GM21367 (cell line): ENCODE data around the gene PLXDC2.

Experiments used
- ATAC-seq: cut with Tn5 transposase; IDR thresholded peaks from one replicate; pipeline ENCODE4 v1.9.1; 2021; ENCODE audit not compliant: unreplicated experiment

Gene PLXDC2

GRCh38 chr10:20254078-20254477 lies 437.8 kb downstream of the PLXDC2 start:
- ATAC-seq, result no peak

DNA sequence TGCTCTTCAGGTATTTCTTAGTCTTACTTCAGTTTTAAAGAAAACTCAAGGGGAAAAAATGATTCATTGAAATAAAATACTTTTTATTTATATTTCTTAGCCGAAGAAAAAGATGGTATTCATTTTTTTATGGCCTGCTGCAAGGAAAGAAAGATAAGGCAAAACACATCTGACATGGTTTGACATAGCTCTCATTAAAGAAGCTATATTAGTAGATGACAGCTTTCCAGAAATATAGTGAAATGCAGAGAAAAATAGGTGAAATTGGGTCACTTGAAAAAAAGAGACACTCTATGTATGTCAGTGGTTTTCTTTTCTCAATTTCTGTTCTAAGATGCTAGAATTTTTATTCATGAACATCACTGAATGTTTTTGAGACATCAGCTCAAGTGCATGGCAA lies 438.3 kb downstream of the PLXDC2 start:
- ATAC-seq, result no peak

DNA sequence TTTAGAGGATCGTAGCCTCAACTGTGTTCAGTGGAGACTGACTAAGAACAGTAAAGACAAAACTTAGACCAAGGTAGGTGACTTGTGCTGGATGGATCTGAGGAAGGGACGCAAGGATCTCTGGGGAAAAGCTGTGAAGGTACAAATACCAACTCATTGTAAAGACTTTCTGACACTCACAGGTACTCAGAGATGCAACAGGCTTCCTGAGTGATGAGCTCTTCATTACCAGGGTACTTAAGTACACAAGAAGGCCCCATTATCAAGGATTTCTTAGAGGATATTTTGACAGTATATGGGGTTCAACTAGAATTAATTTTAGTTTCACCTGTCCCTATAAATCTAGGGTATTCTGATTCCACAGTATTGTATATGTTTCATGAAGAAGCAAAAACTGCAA lies 440.7 kb downstream of the PLXDC2 start:
- no peak for ATAC-seq

- ATAC-seq, result no peak
Measured at GRCh38 chr10:20257422-20257821, 441.2 kb downstream of the PLXDC2 start.

DNA sequence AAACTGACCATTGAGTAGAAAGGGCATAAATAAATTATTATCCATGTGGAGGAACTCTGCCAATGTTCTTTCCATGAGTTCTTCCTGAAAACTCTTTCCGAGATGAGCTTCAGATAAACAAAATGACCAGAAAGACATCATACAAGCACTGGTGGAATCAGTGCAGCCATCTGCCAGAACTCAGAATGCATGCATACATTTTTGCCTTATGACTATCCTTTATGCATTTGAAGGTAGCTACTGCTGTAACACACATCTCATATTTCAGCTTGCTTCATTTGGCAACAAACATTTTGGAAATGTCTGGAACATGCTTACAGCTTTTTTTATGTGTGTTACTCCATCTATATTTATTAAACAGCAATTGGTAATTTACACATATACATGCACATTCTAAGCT lies 448.9 kb downstream of the PLXDC2 start:
- ATAC-seq, result no peak

DNA sequence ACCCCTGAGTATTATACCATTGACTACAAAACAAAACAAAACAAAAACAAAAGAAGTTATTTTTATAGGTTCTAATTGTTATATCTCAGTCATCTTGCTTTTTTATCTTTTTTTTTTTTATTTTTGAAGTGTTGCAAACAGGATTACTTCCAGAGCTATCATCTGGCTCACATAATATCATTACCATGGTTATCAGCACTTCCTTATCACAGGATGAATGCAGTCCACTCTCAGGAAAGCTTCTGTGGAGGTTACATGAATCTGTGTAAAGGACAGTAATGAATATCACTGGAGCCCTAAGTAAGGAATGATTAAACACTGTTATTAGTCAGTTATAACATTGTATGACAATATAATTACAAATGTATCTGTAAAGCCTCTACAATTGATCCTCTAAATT lies 451.5 kb downstream of the PLXDC2 start:
- ATAC-seq, result no peak

GRCh38 chr10:20271490-20271889 lies 455.3 kb downstream of the PLXDC2 start:
- ATAC-seq, result no peak

GRCh38 chr10:20272608-20273007 lies 456.4 kb downstream of the PLXDC2 start:
- ATAC-seq, result no peak

- no peak for ATAC-seq
Measured at GRCh38 chr10:20274571-20274970, 458.3 kb downstream of the PLXDC2 start.

DNA sequence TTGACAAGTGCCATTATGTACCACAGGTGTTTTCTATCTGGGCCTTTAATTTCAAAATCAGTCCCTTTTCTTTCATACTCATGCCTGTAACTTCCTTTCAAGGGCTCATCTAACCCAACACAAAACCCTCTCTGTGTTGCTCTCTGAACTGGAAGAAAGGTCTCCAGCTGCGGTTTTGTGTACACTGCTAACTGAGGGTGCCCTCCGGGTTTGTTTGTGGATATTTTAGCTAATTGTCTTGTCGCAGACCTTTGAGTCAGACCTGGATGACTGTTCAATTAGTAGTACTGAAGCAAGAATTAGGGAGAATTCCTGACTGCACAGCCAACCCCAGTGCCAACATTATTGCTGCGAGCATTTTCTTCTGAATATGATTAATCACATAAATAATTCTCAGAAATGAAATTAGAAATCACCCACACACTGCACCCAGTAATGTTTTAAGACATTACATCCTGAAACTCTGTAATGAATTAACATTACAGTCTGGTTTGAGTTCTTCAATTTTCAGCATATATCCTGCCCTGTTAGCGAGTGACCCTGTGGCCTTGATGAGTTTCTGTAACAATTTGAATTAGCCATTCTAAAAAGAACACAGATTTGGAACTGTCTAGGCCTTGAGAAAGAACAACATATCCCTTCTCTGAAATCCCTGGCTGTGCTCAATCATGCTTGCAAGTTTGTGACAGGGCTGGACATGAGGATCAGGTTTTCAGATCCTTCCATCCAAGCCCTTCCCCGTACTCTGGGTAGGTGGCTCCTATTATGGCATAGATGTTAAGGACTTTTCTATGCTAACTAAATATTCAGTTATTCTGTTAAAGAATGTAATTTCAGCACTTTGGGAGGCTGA lies 460.1 kb downstream of the PLXDC2 start:
- no peak for ATAC-seq

DNA sequence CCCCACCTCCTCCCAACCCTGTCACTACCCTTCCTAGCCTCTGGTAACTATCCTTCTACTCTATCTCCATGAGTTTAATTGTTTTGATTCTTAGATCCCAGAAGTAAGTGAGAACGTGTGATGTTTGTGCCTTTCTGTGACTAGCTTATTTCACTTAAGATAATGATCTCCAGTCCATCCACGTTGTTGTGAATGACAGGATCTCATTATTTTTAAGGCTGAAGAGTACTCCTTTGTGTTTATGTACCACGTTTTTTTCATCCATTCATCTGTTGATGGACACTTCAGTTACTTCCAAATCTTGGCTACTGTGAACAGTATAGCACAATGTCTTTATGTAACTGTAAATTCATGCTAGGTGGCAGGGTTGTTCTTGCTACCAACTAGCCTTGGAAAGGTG lies 461.6 kb downstream of the PLXDC2 start:
- ATAC-seq, result no peak

DNA sequence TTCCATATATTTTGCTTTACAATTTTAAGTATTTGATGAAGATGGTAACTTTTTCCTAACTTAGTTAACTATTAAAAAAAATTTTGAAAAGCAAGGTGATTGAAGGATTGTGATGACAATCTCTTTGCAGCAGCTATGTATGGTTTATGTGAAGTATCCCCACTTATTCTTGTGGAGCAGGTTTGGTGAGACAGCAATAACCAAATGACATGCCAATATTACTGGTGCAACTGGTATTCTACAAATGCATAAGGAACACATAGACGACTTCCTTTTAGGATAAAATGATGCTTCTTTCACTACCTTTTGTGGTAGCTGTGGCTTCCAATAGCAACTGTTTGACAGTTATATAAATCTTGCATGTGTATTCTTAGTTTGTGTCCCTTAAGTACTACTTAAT lies 465.3 kb downstream of the PLXDC2 start:
- ATAC-seq, result no peak

- no peak for ATAC-seq
Measured at GRCh38 chr10:20287586-20287985, 471.4 kb downstream of the PLXDC2 start.

DNA sequence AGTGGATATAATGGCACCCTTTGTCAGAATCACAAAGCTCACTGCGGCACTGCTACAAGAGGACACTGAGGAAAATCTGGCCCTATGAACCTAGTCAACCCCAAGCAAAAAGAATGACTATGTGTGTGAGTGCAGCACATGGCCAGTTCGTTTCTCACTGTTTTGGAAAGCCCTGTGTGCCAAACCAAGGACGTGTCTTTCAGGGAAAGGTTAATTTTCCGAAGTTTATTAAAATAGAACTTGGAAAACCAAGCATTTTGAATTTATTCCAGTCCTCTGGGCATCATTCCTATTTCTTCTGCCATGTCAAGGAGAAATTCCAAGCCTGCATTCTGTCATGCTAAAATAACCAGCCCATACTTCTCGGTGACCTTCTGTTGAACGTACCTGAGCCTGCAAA lies 471.8 kb downstream of the PLXDC2 start:
- ATAC-seq, result no peak

DNA sequence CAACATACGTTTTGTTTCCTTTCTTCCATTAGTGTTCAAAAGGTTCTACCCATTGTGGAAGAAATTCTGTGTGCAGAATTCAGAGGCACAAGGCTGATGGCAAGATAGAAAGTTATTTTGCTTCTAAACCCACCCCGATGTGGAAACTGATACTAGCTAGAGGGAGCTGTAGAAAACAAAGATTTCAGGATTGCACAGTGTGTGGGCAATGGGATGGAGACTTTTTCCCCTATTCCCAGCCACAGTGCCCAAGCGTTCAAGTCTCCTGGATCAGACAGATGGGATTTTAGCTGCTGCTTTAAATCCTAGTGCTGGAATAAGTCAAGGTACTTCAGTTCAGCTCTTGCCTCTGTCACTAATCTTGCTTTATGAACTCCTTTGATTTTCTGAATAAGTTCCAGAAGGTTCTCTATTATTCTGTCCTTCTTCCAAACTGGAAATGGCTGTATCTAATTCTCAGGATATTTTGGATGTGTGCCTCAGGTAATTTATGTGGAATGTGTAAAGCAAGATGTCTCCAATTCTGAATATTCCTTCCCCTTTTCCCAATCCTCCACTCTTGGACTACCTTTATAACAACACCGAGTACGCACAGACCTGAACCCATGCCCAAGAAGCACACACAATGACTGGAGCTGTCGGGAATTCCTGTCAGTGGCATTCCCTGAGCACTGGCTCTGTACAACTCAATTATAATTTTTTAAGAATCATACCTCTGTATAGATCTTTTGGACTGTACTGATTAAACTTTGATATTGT lies 473.0 kb downstream of the PLXDC2 start:
- ATAC-seq, result no peak

DNA sequence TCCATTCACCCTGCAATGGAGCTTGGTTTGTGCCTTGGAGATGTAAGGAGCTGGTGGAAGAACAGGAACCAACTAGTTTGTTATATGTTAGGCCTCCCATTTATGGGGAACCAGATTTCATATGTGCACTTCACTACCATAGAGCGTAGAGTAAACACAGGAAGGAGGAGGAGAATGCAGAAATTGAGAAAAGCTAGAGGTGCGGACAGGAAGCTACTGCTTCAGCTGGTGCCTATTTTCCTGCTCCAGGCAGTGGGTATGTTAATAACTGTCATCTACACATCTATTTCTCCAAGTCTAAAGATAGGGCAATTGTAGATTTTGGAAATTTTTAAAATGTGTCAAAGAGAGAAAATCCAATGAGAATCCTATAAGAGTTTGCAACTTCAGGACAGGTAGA lies 482.2 kb downstream of the PLXDC2 start:
- no peak for ATAC-seq

DNA sequence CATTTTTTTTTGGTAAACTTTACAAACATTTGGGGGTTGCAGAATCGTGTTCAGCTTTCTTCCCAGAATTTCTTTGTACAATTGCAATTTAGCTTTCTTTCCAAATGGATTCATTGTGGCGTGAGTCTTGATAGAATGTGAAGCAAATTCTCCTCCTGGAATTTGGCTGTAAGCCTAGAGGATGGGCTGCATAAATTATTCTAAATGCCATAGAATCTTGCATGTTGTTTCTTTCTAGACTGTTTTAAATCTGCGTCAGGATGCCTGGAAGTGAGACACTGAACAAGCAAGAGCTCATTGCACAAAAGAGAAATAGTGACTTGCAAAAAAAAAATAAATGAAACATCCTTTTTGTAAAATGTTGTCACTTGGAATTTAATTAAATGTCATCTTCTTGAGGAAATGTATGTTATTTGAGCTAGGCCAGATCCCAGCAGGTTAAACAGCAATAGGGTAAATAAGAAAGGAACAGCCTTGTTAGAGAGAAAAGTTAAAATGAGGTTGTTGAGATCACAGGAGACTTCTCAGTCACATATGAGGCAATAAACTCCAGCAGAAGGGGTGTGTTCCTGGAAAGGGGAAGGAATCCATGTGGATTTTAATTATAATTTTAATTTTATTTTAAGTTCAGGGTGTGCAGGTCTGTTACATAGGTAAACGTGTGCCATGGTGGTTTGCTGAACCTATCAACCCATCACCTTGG lies 483.0 kb downstream of the PLXDC2 start:
- no peak for ATAC-seq

GRCh38 chr10:20300735-20301134 lies 484.5 kb downstream of the PLXDC2 start:
- no peak for ATAC-seq

GRCh38 chr10:20302033-20302432 lies 485.8 kb downstream of the PLXDC2 start:
- no peak for ATAC-seq

DNA sequence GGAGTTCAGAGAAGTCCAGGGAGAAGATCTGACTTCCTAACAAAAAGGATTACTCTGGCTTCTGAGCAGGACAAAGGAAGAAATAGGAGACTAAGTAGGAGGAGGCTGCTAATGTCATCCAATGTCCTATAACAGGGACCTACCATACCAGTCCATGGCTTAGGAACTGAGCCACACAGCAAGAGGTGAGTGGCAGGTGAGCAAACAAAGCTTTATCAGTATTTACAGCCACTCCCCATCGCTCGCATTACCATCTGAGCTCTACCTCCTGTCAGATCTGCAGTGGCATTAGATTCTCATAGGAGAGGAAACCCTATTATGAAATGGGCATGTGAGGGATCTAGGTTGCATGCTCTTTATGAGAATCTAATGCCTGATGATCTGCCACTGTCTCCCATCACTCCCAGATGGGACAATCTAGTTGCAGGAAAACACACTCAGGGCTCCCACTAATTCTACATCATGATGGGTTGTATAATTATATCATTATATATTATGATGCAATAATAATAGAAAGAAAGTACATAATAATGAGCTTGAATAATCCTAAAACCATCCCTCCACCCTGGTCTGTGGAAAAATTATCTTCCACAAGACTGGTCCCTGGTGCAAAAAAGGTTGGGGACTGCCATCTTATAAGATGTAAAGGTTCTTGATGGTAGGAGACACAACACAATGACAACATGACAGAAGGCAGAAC lies 487.4 kb downstream of the PLXDC2 start:
- ATAC-seq, result no peak

DNA sequence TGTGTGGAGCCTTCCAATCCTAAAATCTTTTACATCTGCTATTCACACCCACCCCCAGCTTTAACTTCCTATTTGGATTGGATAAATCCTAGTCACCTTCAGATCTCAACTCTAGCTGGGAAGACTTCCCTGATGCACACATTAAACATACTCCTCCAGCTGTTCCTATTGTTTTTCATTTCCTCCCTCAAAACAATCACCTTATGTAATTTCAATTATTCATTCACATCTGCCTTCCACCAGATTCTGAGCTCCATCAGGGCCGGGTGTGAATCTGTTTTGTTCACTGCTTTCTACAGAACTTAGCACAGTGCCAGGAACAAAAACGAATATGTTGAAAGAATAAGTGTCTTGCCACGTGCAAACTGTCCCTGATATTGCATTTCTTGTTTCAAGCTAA lies 497.4 kb downstream of the PLXDC2 start:
- no peak for ATAC-seq
